Progenitor cell of endocrine pancreas (in vitro differentiated cells): ENCODE measurements around the gene CERT1. TPM values are rescaled to one million over a fixed set of nuclear protein-coding genes. Genes with fewer than 3 reads are reported as not detected.

Experiments
- DNase-seq: peaks from one replicate; pipeline ENCODE4 v3.0.0; 2021; ENCODE audit warnings: low spot score; ENCODE audit not compliant: unreplicated experiment
- H3K27ac Mint-ChIP-seq: 2 replicates; pipeline ENCODE4 v1.8.0; 2021; ENCODE audit warnings: mild to moderate bottlenecking, moderate library complexity, mixed read lengths
- H3K27me3 Mint-ChIP-seq: 2 replicates; pipeline ENCODE4 v1.8.0; 2021; ENCODE audit warnings: mixed read lengths
- H3K36me3 Mint-ChIP-seq: 2 replicates; pipeline ENCODE4 v1.8.0; 2022; ENCODE audit warnings: mixed read lengths; ENCODE audit not compliant: insufficient read depth
- H3K4me1 Mint-ChIP-seq: 2 replicates; pipeline ENCODE4 v1.8.0; 2021; ENCODE audit warnings: low read depth, mixed read lengths
- H3K4me3 Mint-ChIP-seq: 2 replicates; pipeline ENCODE4 v1.8.0; 2021; ENCODE audit warnings: low read depth, mild to moderate bottlenecking, moderate library complexity, mixed read lengths
- H3K9me3 Mint-ChIP-seq: 2 replicates; pipeline ENCODE4 v1.8.0; 2021; ENCODE audit warnings: low read depth, mixed read lengths
- CTCF ChIP-seq: fragments of 200-600 bp; sonication (generic); IDR thresholded peaks from one replicate; pipeline ENCODE4 v1.5.0; 2021; ENCODE audit warnings: antibody characterized with exemption, mild to moderate bottlenecking; ENCODE audit not compliant: unreplicated experiment
- total RNA-seq: library from RNA; stranded (reverse); gene quantifications from 2 replicates; pipeline ENCODE4 v1.2.1, GENCODE V29; 2021

The CERT1 gene
- total RNA-seq, 1 donor from 2014 or later: 50.8 TPM

- Mint-ChIP-seq H3K27ac (no peak overlapping the region), H3K4me1 (peaks cover 2% of the 10 kb centered on the region), H3K36me3 (peaks cover 23% of the 10 kb centered on the region), H3K9me3 (peaks cover 21% of the 10 kb centered on the region), H3K4me3 (no peak overlapping the region), H3K27me3 (no peaks in the 10 kb centered on the region)
- DNase-seq: no peak
- no peak for TF ChIP-seq CTCF
These were observed 20.8 kb upstream of the CERT1 start for GRCh38 chr5:75532190-75532589.

GRCh38 chr5:75529185-75529584, 17.8 kb upstream of the CERT1 start:
- H3K27me3 Mint-ChIP-seq: no peaks in the 10 kb centered on the region
- H3K36me3 Mint-ChIP-seq: peaks cover 12% of the 10 kb centered on the region
- DNase-seq: no peak
- TF ChIP-seq CTCF: no peak
- no peak overlapping the region for H3K4me3 Mint-ChIP-seq
- H3K9me3 Mint-ChIP-seq: peaks cover 12% of the 10 kb centered on the region
- H3K4me1 Mint-ChIP-seq: peaks cover 2% of the 10 kb centered on the region
- H3K27ac Mint-ChIP-seq: no peak overlapping the region

GRCh38 chr5:75526070-75526469, 14.6 kb upstream of the CERT1 start:
- Mint-ChIP-seq H3K27ac (no peak overlapping the region), H3K9me3 (peaks cover 10% of the 10 kb centered on the region), H3K4me1 (peaks cover 7% of the 10 kb centered on the region), H3K4me3 (no peak overlapping the region), H3K27me3 (no peaks in the 10 kb centered on the region), H3K36me3 (peaks cover 9% of the 10 kb centered on the region)
- TF ChIP-seq CTCF: no peak
- DNase-seq: no peak

- DNase-seq: no peak
- Mint-ChIP-seq H3K27me3 (no peaks in the 10 kb centered on the region), H3K36me3 (peaks cover 14% of the 10 kb centered on the region), H3K4me3 (no peak overlapping the region), H3K4me1 (peaks cover 7% of the 10 kb centered on the region), H3K9me3 (peaks cover 14% of the 10 kb centered on the region), H3K27ac (no peak overlapping the region)
- no peak for TF ChIP-seq CTCF
These were observed 13.9 kb upstream of the CERT1 start for GRCh38 chr5:75525344-75525743.

GRCh38 chr5:75524591-75524990, 13.2 kb upstream of the CERT1 start:
- Mint-ChIP-seq H3K4me1 (peaks cover 7% of the 10 kb centered on the region), H3K27ac (no peak overlapping the region), H3K9me3 (peaks cover 20% of the 10 kb centered on the region), H3K4me3 (no peak overlapping the region), H3K36me3 (peaks cover 17% of the 10 kb centered on the region), H3K27me3 (no peaks in the 10 kb centered on the region)
- TF ChIP-seq CTCF: no peak
- DNase-seq: no peak
